Measurements from ENCODE around the gene C1R. TPM values are rescaled to one million over a fixed set of nuclear protein-coding genes. Genes with fewer than 3 reads are reported as not detected.

The C1R gene
- total RNA-seq, 1 donor from 2014 or later = 2.5 TPM

- DNase-seq = no peak
Measured at GRCh38 chr12:7096979-7097378, 4.7 kb upstream of the C1R start.

- no peak for DNase-seq
Measured at GRCh38 chr12:7096006-7096932, 4.0 kb upstream of the C1R start.

- no peak for DNase-seq
Measured at GRCh38 chr12:7093892-7094291, 1.6 kb upstream of the C1R start.

GRCh38 chr12:7093486-7093885, 1.2 kb upstream of the C1R start:
- DNase-seq = no peak

- no peak for DNase-seq
Measured at GRCh38 chr12:7092986-7093460, 778 bp upstream of the C1R start.

GRCh38 chr12:7091660-7092228, 501 bp downstream of the C1R start:
- DNase-seq = no peak

- DNase-seq = no peak
Measured at GRCh38 chr12:7091171-7091570, 1.1 kb downstream of the C1R start.

- DNase-seq = no peak
Measured at GRCh38 chr12:7090222-7090998, 1.8 kb downstream of the C1R start.

- DNase-seq = no peak
Measured at GRCh38 chr12:7089196-7089871, 2.9 kb downstream of the C1R start.

- DNase-seq = no peak
Measured at GRCh38 chr12:7083125-7083524, 9.1 kb downstream of the C1R start.

- no peak for DNase-seq
Measured at GRCh38 chr12:7081037-7081436, 11.2 kb downstream of the C1R start.

GRCh38 chr12:7079826-7080125, 12.5 kb downstream of the C1R start:
- no peak for DNase-seq

- no peak for DNase-seq
Measured at GRCh38 chr12:7078163-7078562, 14.1 kb downstream of the C1R start.

- DNase-seq = no peak
Measured at GRCh38 chr12:7076493-7076892, 15.8 kb downstream of the C1R start.

GRCh38 chr12:7075939-7076338, 16.3 kb downstream of the C1R start:
- no peak for DNase-seq

GRCh38 chr12:7075518-7075917, 16.7 kb downstream of the C1R start:
- DNase-seq = no peak

GRCh38 chr12:7073946-7074345, 18.3 kb downstream of the C1R start:
- no peak for DNase-seq

GRCh38 chr12:7072554-7072953, 19.7 kb downstream of the C1R start:
- no peak for DNase-seq

GRCh38 chr12:7072035-7072434, 20.2 kb downstream of the C1R start:
- DNase-seq = no peak

- DNase-seq = no peak
Measured at GRCh38 chr12:7069386-7069785, 22.9 kb downstream of the C1R start.

- no peak for DNase-seq
Measured at GRCh38 chr12:7068994-7069346, 23.3 kb downstream of the C1R start.

- DNase-seq = no peak
Measured at GRCh38 chr12:7068240-7068993, 23.8 kb downstream of the C1R start.

Data from occipital lobe (tissue), 2 donors.